CD4-positive, alpha-beta memory T cell (primary cell): Measurements from ENCODE around the gene SRGAP2C. TPM values are rescaled to one million over a fixed set of nuclear protein-coding genes. Genes with fewer than 3 reads are reported as not detected.
"Not testable (repeated sequence)": the region's sequence is repeated elsewhere in the genome, so short reads cannot be mapped to it uniquely, and the experiment has no call there.

Experiments
- CTCF ChIA-PET: fragments of 350-600 bp; sonication (Branson Sonifier 250); formaldehyde crosslinking; loops from one replicate; lab custom pipeline; 2021; ENCODE audit warnings: inconsistent platforms; ENCODE audit not compliant: partially characterized antibody; lab: Charles Lee
- POLR2A ChIA-PET: fragments of 350-600 bp; sonication (Branson Sonifier 250); formaldehyde crosslinking; loops from one replicate; lab custom pipeline; 2021; ENCODE audit not compliant: partially characterized antibody; lab: Charles Lee
- DNase-seq, 5 donors: peaks; one replicate each; pipeline versions ENCODE4 v3.0.0 to v3.0.0-alpha.2; 2020 to 2022; ENCODE audit warnings: mixed read lengths in 1 of 5
- H3K27ac ChIP-seq: one replicate; pipeline ENCODE4 v1.7.0; 2013; ENCODE audit warnings: low read depth, low read length
- H3K27me3 ChIP-seq: 2 replicates; pipeline ENCODE4 v1.7.0; 2013; ENCODE audit warnings: mild to moderate bottlenecking, low read length, moderate library complexity; ENCODE audit not compliant: insufficient read depth
- H3K36me3 ChIP-seq: 2 replicates; pipeline ENCODE4 v1.7.0; 2013; ENCODE audit warnings: mild to moderate bottlenecking, low read length, moderate library complexity; ENCODE audit not compliant: insufficient read depth
- H3K4me1 ChIP-seq: 2 replicates; pipeline ENCODE4 v1.7.0; 2013; ENCODE audit warnings: mild to moderate bottlenecking, low read length, moderate library complexity; ENCODE audit not compliant: insufficient read depth
- H3K4me3 ChIP-seq, 2 donors: one replicate each; pipeline ENCODE4 v1.7.0; 2013; ENCODE audit warnings: low read length in 2 of 2, mild to moderate bottlenecking in 1 of 2
- H3K9me3 ChIP-seq, 2 donors: one replicate each; pipeline ENCODE4 v1.7.0; 2013; ENCODE audit warnings: low read length in 2 of 2, control low read depth in 1 of 2; ENCODE audit not compliant: control insufficient read depth in 1 of 2
- H3K27ac Mint-ChIP-seq, 7 donors: one replicate each; pipeline ENCODE4 v1.8.0; 2020 to 2021; ENCODE audit warnings: mixed read lengths in 7 of 7, mild to moderate bottlenecking in 6 of 7, inconsistent platforms in 3 of 7, moderate library complexity in 3 of 7
- H3K27me3 Mint-ChIP-seq, 2 donors: one replicate each; pipeline ENCODE4 v1.8.0; 2020 to 2021; ENCODE audit warnings: mixed read lengths in 2 of 2
- H3K36me3 Mint-ChIP-seq, 2 donors: one replicate each; pipeline ENCODE4 v1.8.0; 2020 to 2021; ENCODE audit warnings: mixed read lengths in 2 of 2, inconsistent platforms in 1 of 2, mild to moderate bottlenecking in 1 of 2
- H3K4me1 Mint-ChIP-seq, 4 donors: one replicate each; pipeline ENCODE4 v1.8.0; 2020 to 2021; ENCODE audit warnings: mixed read lengths in 4 of 4, mild to moderate bottlenecking in 1 of 4
- H3K4me3 Mint-ChIP-seq, 8 donors: one replicate each; pipeline ENCODE4 v1.8.0; 2020 to 2021; ENCODE audit warnings: mixed read lengths in 8 of 8, mild to moderate bottlenecking in 7 of 8, moderate library complexity in 6 of 8, inconsistent platforms in 3 of 8
- H3K9me3 Mint-ChIP-seq, 8 donors: one replicate each; pipeline ENCODE4 v1.8.0; 2020 to 2021; ENCODE audit warnings: mixed read lengths in 8 of 8, mild to moderate bottlenecking in 5 of 8, inconsistent platforms in 3 of 8, moderate library complexity in 1 of 8
- intact Hi-C: fragments of 100-400 bp; cut with micrococcal nuclease; formaldehyde crosslinking; loops from one replicate; pipeline ENCODE4 v1.15.1; 2023
- polyA plus RNA-seq, 2 donors: library from polyadenylated mRNA; unstranded; fragments of 300-500 nt; fragmentation: Illumina TruSeq; gene quantifications; one replicate each; pipeline ENCODE4 v1.2.3, GENCODE V29; 2021
- total RNA-seq, 2 experiments: library from RNA; stranded (reverse); gene quantifications; one replicate each; pipeline ENCODE4 v1.2.3, GENCODE V29; 2021

SRGAP2C gene
- total and polyA plus RNA-seq, 4 experiments from 2014 or later, result 2.1 to 29.0 (median 16.1) TPM

DNA sequence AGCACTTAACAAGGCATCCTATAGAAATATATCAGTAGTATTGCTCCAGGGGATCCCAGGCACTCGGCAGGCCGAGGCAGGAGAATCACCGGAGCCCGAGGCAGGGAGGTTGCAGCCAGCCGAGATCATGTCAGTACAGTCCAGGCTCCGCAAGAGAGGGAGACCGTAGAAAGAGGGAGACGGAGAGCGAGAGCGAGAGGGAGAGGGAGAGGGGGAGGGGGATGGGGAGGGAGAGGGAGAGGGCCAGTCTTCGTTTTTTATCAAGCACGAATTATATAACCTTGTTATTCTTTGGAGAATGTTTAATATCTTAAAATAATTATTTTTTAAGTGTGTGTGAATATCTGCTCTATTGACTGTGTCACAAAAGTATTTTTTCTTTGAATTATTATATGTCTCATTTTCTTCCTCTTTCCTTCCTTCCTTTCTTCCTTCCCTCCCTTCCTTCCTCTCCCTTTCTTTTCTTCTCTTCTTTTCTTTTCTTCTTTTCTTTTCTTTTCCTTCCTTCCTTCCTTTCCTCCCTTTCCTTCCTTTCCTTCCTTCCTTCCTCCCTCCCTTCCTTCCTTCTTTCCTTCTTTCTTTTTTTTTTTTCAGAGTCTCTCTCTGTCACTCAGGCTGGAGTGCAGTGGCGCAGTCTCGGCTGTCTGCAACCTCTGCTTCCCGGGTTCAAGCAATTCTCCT, 233.7 kb downstream of the SRGAP2C start:
- Mint-ChIP-seq H3K4me3 (no peak overlapping the region), H3K27ac (peak overlapping the region in 1 of 7 donors; percentile 76), H3K36me3 (no peaks in the 10 kb centered on the region), H3K4me1 (peaks cover 3 to 22% (median 6%) of the 10 kb centered on the region in 4 donors), H3K9me3 (peaks cover 0 to 3% (median 0%) of the 10 kb centered on the region in 8 donors), H3K27me3 (peaks cover 0 to 7% of the 10 kb centered on the region in 2 donors)
- intact Hi-C loops, result no loop called here
- H3K9me3 ChIP-seq, result no peaks in the 10 kb centered on the region
- H3K4me3 ChIP-seq, result no peak overlapping the region
- no peaks in the 10 kb centered on the region for H3K27me3 ChIP-seq
- ChIA-PET POLR2A (no interaction called here), CTCF (interaction anchor here (1.5 kb wide), 1 partner anchor 9 kb away, joined by 4 read pairs; no protein-coding TSS in a partner anchor)
- H3K4me1 ChIP-seq, result peaks cover 9% of the 10 kb centered on the region
- H3K27ac ChIP-seq, result no peak overlapping the region
- H3K36me3 ChIP-seq, result no peaks in the 10 kb centered on the region
- DNase-seq, result no peak

DNA sequence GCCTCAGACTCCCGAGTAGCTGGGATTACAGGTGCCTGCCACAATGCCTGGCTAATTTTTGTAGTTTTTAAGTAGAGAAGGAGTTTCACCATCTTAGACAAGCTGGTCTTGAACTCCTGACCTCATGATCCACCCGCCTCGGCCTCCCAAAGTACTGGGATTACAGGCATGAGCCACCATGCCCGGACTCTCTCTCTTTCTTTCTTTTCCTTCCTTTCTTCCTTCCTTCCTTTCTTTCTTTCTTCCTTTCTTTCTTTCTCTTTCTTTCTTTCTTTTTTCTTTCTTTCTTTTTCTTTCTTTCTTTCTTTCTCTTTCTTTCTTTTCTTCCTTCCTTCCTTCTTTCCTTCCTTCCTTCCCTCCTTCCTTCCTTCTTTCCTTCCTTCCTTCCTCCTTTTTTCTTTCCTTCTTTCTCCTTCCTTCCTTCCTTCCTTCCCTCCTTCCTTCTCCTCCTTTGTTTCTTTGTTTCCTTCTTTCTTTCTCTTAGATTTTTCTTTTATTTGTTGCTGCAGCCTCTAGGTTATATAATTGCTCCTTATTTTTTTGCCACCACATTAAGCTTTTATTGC, 234.4 kb downstream of the SRGAP2C start:
- H3K9me3 Mint-ChIP-seq, H3K9me3 ChIP-seq, H3K36me3 Mint-ChIP-seq, H3K4me1 ChIP-seq, intact Hi-C loops, H3K27me3 Mint-ChIP-seq, H3K36me3 ChIP-seq, H3K4me3 Mint-ChIP-seq, H3K4me3 ChIP-seq, H3K27ac ChIP-seq, DNase-seq, H3K27me3 ChIP-seq, POLR2A ChIA-PET: not testable (repeated sequence)
- CTCF ChIA-PET, result interaction anchor here (1.5 kb wide), 1 partner anchor 8 kb away, joined by 4 read pairs; no protein-coding TSS in a partner anchor
- H3K4me1 Mint-ChIP-seq, result peaks cover 0 to 19% (median 4%) of the 10 kb centered on the region in 4 donors
- peak overlapping the region in 3 of 7 donors; percentile 21 to 83 (median 46) for H3K27ac Mint-ChIP-seq

DNA sequence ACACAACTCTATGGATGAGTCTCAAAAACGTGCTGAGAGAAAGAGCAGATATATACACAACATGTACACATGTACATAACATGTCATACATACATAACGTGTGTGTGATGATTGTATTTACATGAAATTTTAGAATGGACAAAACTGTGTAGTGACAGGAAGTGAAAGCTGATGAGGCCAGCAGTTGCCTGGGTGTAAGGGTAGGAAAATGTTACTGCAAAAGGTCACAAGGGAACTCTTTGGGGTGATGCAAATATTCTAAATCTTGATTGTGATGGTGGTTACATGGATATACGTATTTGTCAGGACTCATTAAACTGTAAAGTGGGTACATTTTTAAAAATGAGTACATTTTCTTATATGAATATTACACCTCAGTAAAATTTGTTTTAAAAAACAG, 236.7 kb downstream of the SRGAP2C start:
- intact Hi-C loops, H3K4me3 ChIP-seq, H3K9me3 ChIP-seq, H3K4me1 ChIP-seq, H3K36me3 ChIP-seq, H3K27me3 ChIP-seq, H3K4me3 Mint-ChIP-seq, DNase-seq, H3K27ac ChIP-seq, H3K9me3 Mint-ChIP-seq, H3K27ac Mint-ChIP-seq, H3K27me3 Mint-ChIP-seq, H3K4me1 Mint-ChIP-seq, POLR2A ChIA-PET, H3K36me3 Mint-ChIP-seq, CTCF ChIA-PET: not testable (repeated sequence)

DNA sequence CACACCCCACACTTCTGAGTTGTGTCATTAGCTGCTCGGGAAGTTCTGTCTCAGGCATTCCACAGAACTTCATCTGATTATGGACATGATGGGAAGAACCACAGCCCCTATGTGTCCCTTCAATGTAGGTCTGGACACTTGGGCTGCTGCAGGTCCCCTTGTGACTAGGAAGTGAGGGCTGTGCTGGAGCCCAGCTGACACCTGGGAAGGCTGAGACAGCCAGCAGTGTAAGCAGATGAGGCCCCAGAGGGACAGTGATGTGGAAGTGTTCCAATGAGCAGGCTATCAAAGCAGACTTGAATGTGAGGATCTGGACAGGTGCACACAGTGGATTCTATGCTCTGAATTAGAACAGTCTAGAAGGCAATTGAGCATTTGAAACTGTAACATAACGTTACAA, 239.2 kb downstream of the SRGAP2C start:
- peaks cover 6 to 12% (median 7%) of the 10 kb centered on the region in 4 donors for H3K4me1 Mint-ChIP-seq
- H3K36me3 ChIP-seq, H3K27me3 Mint-ChIP-seq, CTCF ChIA-PET, H3K9me3 Mint-ChIP-seq, H3K27ac ChIP-seq, H3K4me3 Mint-ChIP-seq, H3K4me3 ChIP-seq, H3K9me3 ChIP-seq, H3K4me1 ChIP-seq, H3K36me3 Mint-ChIP-seq, intact Hi-C loops, DNase-seq, POLR2A ChIA-PET, H3K27me3 ChIP-seq, H3K27ac Mint-ChIP-seq: not testable (repeated sequence)

DNA sequence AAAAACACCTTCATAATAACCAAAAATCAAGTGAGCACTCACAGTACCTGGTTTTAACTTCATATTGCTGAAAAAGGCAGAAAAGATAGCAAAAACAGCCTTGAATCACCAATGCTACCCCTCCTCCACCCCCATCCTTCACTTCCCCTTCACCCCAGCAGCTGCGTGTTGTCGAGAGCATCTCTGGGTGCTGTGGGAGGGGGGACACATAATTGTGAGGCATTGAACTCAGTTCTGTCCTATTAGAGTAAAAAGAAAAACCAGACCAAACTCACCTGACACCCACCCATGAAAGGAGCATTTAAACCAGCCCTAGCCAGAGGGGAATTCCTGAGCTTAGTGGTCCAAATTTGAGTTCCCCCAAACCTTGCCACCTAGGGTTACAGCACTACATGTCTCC, 248.7 kb downstream of the SRGAP2C start:
- DNase-seq, intact Hi-C loops, H3K27me3 ChIP-seq, POLR2A ChIA-PET, H3K36me3 ChIP-seq, H3K9me3 ChIP-seq, H3K4me3 Mint-ChIP-seq, H3K36me3 Mint-ChIP-seq, H3K27ac Mint-ChIP-seq, H3K27ac ChIP-seq, H3K27me3 Mint-ChIP-seq, H3K4me1 ChIP-seq, CTCF ChIA-PET, H3K4me3 ChIP-seq, H3K4me1 Mint-ChIP-seq: not testable (repeated sequence)
- peaks cover 0 to 12% (median 3%) of the 10 kb centered on the region in 8 donors for H3K9me3 Mint-ChIP-seq

DNA sequence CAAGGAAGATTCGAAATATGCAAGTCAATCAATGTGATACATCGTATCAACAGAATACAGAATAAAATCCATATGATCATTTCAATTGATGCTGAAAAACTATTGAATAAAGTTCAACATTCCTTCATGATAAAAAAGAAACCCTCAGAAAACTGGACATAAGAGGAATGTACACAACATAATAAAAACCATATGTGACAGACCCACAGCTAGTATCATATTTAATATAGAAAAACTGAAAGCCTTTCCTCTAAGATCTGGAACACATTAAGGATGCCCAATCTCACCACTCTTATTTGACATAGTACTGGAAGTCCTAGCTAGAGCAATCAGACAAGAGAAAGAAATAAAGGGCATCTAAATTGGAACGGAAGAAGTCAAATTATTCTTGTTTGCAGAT, 254.1 kb downstream of the SRGAP2C start:
- POLR2A ChIA-PET, CTCF ChIA-PET: not testable (repeated sequence)

DNA sequence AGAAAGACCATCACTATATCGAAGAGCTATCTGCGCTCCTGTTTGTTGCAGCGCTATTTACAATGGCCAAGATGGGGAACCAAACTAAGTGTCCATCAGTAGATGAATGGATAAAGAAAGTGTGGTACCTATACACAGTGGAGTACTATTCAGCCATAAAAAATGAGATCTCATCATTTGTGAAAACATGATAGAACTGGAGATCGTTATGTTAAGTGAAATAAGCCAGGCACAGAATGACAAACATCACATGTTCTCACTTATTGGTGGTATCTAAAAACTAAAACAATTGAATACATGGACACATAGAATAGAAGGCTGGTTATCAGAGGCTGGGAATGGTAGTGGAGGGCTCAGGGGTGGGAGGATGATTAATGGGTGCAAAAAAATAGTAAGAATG, 256.2 kb downstream of the SRGAP2C start:
- no peaks in the 10 kb centered on the region for H3K27me3 Mint-ChIP-seq
- Histone ChIP-seq H3K27ac (no peak overlapping the region), H3K4me1 (no peaks in the 10 kb centered on the region), H3K36me3 (no peaks in the 10 kb centered on the region), H3K27me3 (no peaks in the 10 kb centered on the region), H3K4me3 (no peak overlapping the region), H3K9me3 (no peaks in the 10 kb centered on the region)
- intact Hi-C loops, result no loop called here
- POLR2A ChIA-PET, result interaction anchor here (1.5 kb wide), 1 partner anchor 111 kb away, joined by 3 read pairs; no protein-coding TSS in a partner anchor
- H3K36me3 Mint-ChIP-seq, result peaks cover 0 to 4% of the 10 kb centered on the region in 2 donors
- peaks cover 0 to 16% (median 8%) of the 10 kb centered on the region in 8 donors for H3K9me3 Mint-ChIP-seq
- H3K4me3 Mint-ChIP-seq, result no peak overlapping the region
- H3K27ac Mint-ChIP-seq, result peak overlapping the region in 1 of 7 donors; percentile 31
- DNase-seq, result no peak
- H3K4me1 Mint-ChIP-seq, result peaks cover 0 to 19% (median 8%) of the 10 kb centered on the region in 4 donors
- CTCF ChIA-PET, result no interaction called here

More for the DNA sequence above, 254.1 kb downstream of the SRGAP2C start:
- H3K4me1 ChIP-seq, H3K9me3 ChIP-seq, H3K36me3 Mint-ChIP-seq, H3K4me3 ChIP-seq, H3K4me3 Mint-ChIP-seq, H3K4me1 Mint-ChIP-seq, DNase-seq, H3K27ac Mint-ChIP-seq, H3K27ac ChIP-seq, H3K36me3 ChIP-seq, H3K27me3 Mint-ChIP-seq, intact Hi-C loops, H3K27me3 ChIP-seq: not testable (repeated sequence)
- H3K9me3 Mint-ChIP-seq, result peaks cover 0 to 16% (median 8%) of the 10 kb centered on the region in 8 donors
